Measurements from ENCODE around the gene CTRB1.
"Not testable (repeated sequence)": the region's sequence is repeated elsewhere in the genome, so short reads cannot be mapped to it uniquely, and the experiment has no call there.

CTRB1 gene

DNA sequence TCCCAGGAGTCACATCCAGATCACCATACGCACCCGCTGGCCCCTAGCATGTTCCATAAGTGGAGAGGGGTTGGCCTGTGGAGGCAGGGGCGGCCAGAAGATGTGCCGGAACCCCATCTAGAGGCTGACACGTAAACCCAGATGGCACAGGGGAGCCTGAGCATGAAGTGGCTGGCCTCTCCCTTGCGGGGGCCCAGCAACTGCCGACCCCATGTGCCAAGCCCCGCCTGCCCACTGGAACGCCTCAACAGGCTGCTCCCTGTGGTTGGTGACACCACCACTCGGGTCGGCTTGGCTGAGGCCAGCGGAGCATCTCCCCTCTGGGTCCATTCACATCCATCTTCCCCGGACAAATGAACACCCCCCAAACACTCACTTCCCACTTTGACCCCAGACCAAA is 23.2 kb downstream of the CTRB1 start:
- no peak overlapping the region for H3K4me3 ChIP-seq (ENCODE audit: control insufficient read depth, low read depth, low read length)
- DNase-seq (ENCODE audit: low read depth): no peak
- TF ChIP-seq, protein P1, sequence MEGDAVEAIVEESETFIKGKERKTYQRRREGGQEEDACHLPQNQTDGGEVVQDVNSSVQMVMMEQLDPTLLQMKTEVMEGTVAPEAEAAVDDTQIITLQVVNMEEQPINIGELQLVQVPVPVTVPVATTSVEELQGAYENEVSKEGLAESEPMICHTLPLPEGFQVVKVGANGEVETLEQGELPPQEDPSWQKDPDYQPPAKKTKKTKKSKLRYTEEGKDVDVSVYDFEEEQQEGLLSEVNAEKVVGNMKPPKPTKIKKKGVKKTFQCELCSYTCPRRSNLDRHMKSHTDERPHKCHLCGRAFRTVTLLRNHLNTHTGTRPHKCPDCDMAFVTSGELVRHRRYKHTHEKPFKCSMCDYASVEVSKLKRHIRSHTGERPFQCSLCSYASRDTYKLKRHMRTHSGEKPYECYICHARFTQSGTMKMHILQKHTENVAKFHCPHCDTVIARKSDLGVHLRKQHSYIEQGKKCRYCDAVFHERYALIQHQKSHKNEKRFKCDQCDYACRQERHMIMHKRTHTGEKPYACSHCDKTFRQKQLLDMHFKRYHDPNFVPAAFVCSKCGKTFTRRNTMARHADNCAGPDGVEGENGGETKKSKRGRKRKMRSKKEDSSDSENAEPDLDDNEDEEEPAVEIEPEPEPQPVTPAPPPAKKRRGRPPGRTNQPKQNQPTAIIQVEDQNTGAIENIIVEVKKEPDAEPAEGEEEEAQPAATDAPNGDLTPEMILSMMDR (conservative IDR thresholded peaks at IDR 0.05; ENCODE audit: control insufficient read depth, insufficient read depth, low read depth, low read length): no peak

DNA sequence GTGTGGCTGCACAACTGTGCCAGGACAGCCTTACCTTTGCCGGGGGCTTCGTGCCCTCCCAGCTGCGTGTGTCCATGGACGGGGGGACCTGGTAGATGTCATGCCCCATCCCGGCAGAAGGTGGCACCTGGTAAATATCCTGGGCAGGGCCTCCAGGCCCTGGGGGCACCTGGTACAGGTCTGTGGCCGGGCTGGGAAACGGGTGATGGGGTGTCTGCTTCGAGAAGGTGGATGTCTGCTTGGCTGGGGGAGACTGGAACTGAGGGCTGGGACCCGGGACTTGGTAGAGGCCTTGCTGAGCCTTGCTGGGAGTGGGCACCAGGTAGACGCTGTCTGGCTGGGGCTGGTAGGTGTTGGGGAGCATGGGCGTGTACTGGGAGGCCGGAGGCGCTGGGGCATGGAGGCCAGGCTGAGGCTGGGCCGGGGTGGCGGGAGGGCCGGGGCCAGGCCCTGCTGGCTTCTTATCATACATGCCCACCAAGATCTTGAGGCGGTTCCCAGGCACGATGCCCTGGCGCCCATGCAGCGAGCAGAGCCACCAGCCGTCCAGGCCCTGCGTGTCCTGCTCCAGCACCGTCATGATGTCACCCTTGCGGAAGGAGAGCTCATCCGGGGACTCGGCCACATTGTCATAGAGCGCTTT is 23.8 kb downstream of the CTRB1 start:
- DNase-seq (ENCODE audit: low read depth); H3K4me3 ChIP-seq (ENCODE audit: control insufficient read depth, low read depth, low read length): not testable (repeated sequence)

- no peak for DNase-seq (ENCODE audit: low read depth)
- TF ChIP-seq, protein P1 (conservative IDR thresholded peaks at IDR 0.05; ENCODE audit: control insufficient read depth, insufficient read depth, low read depth, low read length): no peak
- H3K4me3 ChIP-seq (ENCODE audit: control insufficient read depth, low read depth, low read length): no peak overlapping the region
Measured at GRCh38 chr16:75243667-75244224, 25.0 kb downstream of the CTRB1 start.

DNA sequence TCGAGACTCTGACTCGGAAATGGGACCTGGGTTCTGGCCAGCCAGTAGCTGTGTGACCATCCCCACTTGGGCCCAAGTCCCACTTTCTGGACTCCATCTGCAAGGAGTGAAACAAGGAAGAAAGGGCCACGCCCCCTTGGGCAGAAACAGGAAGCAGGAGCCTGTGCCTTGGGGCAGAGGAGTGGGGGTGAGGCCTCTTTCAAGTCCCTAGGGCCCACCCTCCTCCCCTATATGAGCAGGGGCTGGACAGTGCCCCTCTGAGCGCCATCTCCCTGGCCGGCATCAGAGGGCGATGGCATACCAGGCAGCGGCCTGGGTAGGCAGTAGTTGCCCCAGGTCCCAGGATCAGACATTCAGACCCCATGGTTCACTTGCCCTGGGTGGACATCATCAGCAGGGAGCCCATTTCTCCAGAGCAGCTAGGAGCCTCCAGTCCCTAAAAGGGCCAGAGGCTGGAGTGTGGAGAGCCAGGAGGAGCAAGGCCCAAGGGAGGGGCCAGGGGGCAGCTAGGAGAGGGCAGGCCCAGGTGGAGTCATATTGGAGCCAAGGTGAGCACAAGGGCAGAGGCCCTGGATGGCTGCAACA is 25.5 kb downstream of the CTRB1 start:
- peak; percentile 66 for DNase-seq (ENCODE audit: low read depth)
- H3K4me3 ChIP-seq (ENCODE audit: control insufficient read depth, low read depth, low read length): no peak overlapping the region
- TF ChIP-seq, protein P1 (conservative IDR thresholded peaks at IDR 0.05; ENCODE audit: control insufficient read depth, insufficient read depth, low read depth, low read length): no peak

GRCh38 chr16:75244844-75245758 is 26.3 kb downstream of the CTRB1 start:
- DNase-seq (ENCODE audit: low read depth): peak; percentile 93
- TF ChIP-seq, protein P1 (conservative IDR thresholded peaks at IDR 0.05; ENCODE audit: control insufficient read depth, insufficient read depth, low read depth, low read length): no peak
- H3K4me3 ChIP-seq (ENCODE audit: control insufficient read depth, low read depth, low read length): no peak overlapping the region

DNA sequence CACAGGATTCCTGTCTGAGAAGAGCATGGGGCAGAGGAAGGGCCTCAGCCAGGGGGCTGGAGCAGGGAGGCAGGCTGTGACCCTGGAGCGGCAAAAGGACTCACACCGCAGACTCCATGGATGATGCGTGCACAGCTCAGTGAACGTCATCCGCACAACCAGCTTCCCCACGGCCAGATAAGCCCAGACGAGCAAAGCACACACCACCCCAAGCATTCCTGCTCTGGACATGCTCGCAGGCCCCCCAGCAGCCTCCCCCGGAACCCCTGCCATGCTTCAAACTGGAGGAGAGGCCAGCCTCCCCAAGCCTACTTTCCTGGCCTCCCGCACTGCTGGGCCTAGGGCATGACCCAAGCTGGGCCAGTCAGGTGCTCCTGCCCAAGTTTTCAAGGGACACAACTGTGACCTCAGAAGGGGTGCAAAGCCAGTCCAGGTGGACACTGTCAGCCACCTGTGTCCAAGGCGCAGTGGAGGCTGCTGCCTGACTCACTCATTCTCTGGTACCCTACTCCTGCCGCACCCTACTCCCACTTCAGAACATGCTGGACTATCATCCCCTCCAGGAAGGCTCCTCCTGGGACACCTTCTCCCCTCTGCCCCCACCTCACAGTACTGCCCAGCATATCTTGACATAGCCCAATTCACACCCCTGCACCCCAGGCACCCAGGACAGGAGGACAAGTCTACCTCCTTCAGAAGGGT is 27.9 kb downstream of the CTRB1 start:
- H3K4me3 ChIP-seq (ENCODE audit: control insufficient read depth, low read depth, low read length): no peak overlapping the region
- TF ChIP-seq, protein P1 (conservative IDR thresholded peaks at IDR 0.05; ENCODE audit: control insufficient read depth, insufficient read depth, low read depth, low read length): no peak
- DNase-seq (ENCODE audit: low read depth): no peak

Data from fibroblast of mammary gland (primary cell).